OCI-LY3 (cell line): ENCODE data around the gene OR8D4.

ENCODE experiments used
- H2AFZ ChIP-seq: fragments of 200-600, 300-600 bp; shearing (Covaris generic); 2 replicates; pipeline ENCODE4 v1.6.0; 2014; ENCODE audit warnings: antibody characterized with exemption, low read depth, low read length
- H3K27ac ChIP-seq: fragments of 200-600, 300-600 bp; sonication (generic); 2 replicates; pipeline ENCODE4 v1.5.1; 2014; ENCODE audit warnings: mild to moderate bottlenecking, low read length, moderate library complexity, mixed read lengths
- H3K27me3 ChIP-seq: fragments of 200-600, 300-600 bp; sonication (generic); 2 replicates; pipeline ENCODE4 v1.6.1; 2014; ENCODE audit warnings: low read depth, low read length, mixed read lengths
- H3K36me3 ChIP-seq: fragments of 200-600, 300-600 bp; sonication (generic); replicated peaks from 2 replicates; pipeline ENCODE3; 2014; ENCODE audit warnings: low read depth, low read length, mixed read lengths
- H3K4me1 ChIP-seq: fragments of 300-600, 200-600 bp; sonication (generic); 2 replicates; pipeline ENCODE4 v1.6.1; 2014; ENCODE audit warnings: low read length, mixed read lengths
- H3K4me2 ChIP-seq: fragments of 200-600, 300-600 bp; sonication (generic); 2 replicates; pipeline ENCODE4 v1.6.1; 2014; ENCODE audit warnings: low read length, mixed read lengths
- H3K4me3 ChIP-seq: fragments of 300-600, 200-600 bp; sonication (generic); 2 replicates; pipeline ENCODE4 v1.5.1; 2014; ENCODE audit warnings: antibody characterized with exemption, mild to moderate bottlenecking, low read length, moderate library complexity
- H3K79me2 ChIP-seq: fragments of 300-600, 200-600 bp; shearing (Covaris generic); 2 replicates; pipeline ENCODE4 v1.6.1; 2014; ENCODE audit warnings: mild to moderate bottlenecking, low read length, mixed read lengths
- H3K9ac ChIP-seq: fragments of 300-600, 200-600 bp; shearing (Covaris generic); 2 replicates; pipeline ENCODE4 v1.6.0; 2014; ENCODE audit warnings: mild to moderate bottlenecking, low read length, moderate library complexity
- H3K9me3 ChIP-seq: fragments of 200-600, 300-600 bp; shearing (Covaris generic); 2 replicates; pipeline ENCODE4 v1.6.1; 2014; ENCODE audit warnings: low read length, mixed read lengths; ENCODE audit not compliant: insufficient read depth
- H4K20me1 ChIP-seq: fragments of 200-600, 300-600 bp; sonication (generic); 2 replicates; pipeline ENCODE4 v1.6.1; 2016; ENCODE audit warnings: low read length, mixed read lengths; ENCODE audit not compliant: insufficient read depth
- EZH2phosphoT487 ChIP-seq: fragments of 200-600 bp; shearing (Covaris generic); IDR thresholded peaks from 2 replicates; pipeline ENCODE4 v1.6.1; 2018; ENCODE audit warnings: antibody characterized with exemption, mixed run types, low read depth
- TF ChIP-seq, protein P1 (sequence below): fragments of 200-600, 300-600 bp; sonication (generic); IDR thresholded peaks from 2 replicates; pipeline ENCODE4 v1.5.1; 2014; ENCODE audit warnings: antibody characterized with exemption, low read length, low read depth

Gene OR8D4

DNA sequence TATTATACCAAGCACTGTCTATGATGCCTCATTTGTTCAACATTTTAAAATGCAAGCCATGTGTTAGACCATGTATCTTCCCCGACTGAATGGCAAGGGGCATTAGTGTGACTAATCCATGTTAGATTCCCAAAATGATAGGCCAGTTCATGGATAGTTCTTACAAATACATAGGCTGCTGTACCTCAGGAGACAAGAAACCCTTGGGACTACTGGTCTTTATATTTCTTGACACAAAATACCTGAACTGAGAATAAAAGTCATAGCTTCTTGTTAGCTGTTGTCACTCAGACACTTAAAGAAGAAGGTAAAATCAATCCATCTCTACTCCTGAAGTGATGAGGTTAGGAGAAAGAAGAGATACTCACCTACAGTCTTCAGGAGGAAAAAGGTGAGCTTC lies at the start of gene OR8D4:
TSS of gene OR8D4 (plus strand) at position 301 of the 400 bp plus-strand sequence. CDS start 4,265 bp downstream, outside the sequence.
- TF ChIP-seq, protein P1, sequence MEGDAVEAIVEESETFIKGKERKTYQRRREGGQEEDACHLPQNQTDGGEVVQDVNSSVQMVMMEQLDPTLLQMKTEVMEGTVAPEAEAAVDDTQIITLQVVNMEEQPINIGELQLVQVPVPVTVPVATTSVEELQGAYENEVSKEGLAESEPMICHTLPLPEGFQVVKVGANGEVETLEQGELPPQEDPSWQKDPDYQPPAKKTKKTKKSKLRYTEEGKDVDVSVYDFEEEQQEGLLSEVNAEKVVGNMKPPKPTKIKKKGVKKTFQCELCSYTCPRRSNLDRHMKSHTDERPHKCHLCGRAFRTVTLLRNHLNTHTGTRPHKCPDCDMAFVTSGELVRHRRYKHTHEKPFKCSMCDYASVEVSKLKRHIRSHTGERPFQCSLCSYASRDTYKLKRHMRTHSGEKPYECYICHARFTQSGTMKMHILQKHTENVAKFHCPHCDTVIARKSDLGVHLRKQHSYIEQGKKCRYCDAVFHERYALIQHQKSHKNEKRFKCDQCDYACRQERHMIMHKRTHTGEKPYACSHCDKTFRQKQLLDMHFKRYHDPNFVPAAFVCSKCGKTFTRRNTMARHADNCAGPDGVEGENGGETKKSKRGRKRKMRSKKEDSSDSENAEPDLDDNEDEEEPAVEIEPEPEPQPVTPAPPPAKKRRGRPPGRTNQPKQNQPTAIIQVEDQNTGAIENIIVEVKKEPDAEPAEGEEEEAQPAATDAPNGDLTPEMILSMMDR: no peak
- TF ChIP-seq EZH2phosphoT487: no peak
- Histone ChIP-seq H4K20me1 (no peaks in the 10 kb centered on the region), H3K9me3 (no peaks in the 10 kb centered on the region), H3K27ac (no peak within 1 kb of the TSS), H3K4me3 (no peak within 1 kb of the TSS), H3K9ac (no peak within 1 kb of the TSS), H3K27me3 (no peaks in the 10 kb centered on the region), H3K4me1 (peaks cover 11% of the 10 kb centered on the region), H2AFZ (no peak within 1 kb of the TSS), H3K4me2 (no peak within 1 kb of the TSS), H3K36me3 (no peaks in the 10 kb centered on the region), H3K79me2 (no peaks in the 10 kb centered on the region)

DNA sequence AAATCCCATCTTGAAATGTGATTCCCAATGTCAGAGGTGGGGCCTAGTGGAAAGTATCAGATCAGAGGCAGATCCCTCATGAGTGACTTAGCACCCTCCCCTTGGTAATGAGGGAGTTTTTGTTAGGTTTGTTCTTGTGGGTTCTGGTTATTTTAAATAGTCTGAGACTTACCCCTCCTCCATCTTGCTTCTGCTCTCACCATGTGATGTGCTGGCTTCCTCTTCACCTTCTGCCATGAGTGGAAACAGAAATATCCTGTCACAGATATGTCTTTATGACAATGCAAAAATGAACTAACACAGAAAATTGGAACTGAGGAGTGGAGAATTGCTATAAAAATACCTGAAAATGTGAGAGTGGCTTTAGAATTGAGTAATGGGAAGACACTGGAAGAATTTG lies 49.6 kb upstream of the OR8D4 start:
- H3K9me3 ChIP-seq: no peaks in the 10 kb centered on the region
- no peak overlapping the region for H2AFZ ChIP-seq
- H3K4me3 ChIP-seq: no peak overlapping the region
- H3K9ac ChIP-seq: no peak overlapping the region
- H3K4me1 ChIP-seq: no peaks in the 10 kb centered on the region
- no peak overlapping the region for H3K4me2 ChIP-seq
- no peaks in the 10 kb centered on the region for H3K36me3 ChIP-seq
- H3K27me3 ChIP-seq: no peaks in the 10 kb centered on the region
- no peak overlapping the region for H3K27ac ChIP-seq
- TF ChIP-seq, protein P1: no peak
- TF ChIP-seq EZH2phosphoT487: no peak
- no peaks in the 10 kb centered on the region for H3K79me2 ChIP-seq
- H4K20me1 ChIP-seq: no peaks in the 10 kb centered on the region

- H3K9me3 ChIP-seq: no peaks in the 10 kb centered on the region
- H3K27ac ChIP-seq: no peak overlapping the region
- no peaks in the 10 kb centered on the region for H3K27me3 ChIP-seq
- no peak overlapping the region for H3K4me3 ChIP-seq
- no peak overlapping the region for H3K4me2 ChIP-seq
- H3K79me2 ChIP-seq: no peaks in the 10 kb centered on the region
- TF ChIP-seq, protein P1: no peak
- no peak for TF ChIP-seq EZH2phosphoT487
- no peak overlapping the region for H2AFZ ChIP-seq
- no peaks in the 10 kb centered on the region for H3K36me3 ChIP-seq
- no peaks in the 10 kb centered on the region for H3K4me1 ChIP-seq
- H3K9ac ChIP-seq: no peak overlapping the region
- no peaks in the 10 kb centered on the region for H4K20me1 ChIP-seq
Measured at GRCh38 chr11:123853038-123853437, 48.9 kb upstream of the OR8D4 start.

GRCh38 chr11:123856444-123856843 lies 45.5 kb upstream of the OR8D4 start:
- TF ChIP-seq, protein P1: no peak
- no peak for TF ChIP-seq EZH2phosphoT487
- H3K4me3 ChIP-seq: no peak overlapping the region

More at GRCh38 chr11:123856444-123856843, 45.5 kb upstream of the OR8D4 start:
- Histone ChIP-seq H3K9me3 (no peaks in the 10 kb centered on the region), H3K4me1 (no peaks in the 10 kb centered on the region), H3K27ac (no peak overlapping the region), H3K79me2 (no peaks in the 10 kb centered on the region), H3K9ac (no peak overlapping the region), H4K20me1 (no peaks in the 10 kb centered on the region), H3K4me2 (no peak overlapping the region), H3K36me3 (no peaks in the 10 kb centered on the region), H3K27me3 (no peaks in the 10 kb centered on the region), H2AFZ (no peak overlapping the region)
